ENCODE results near the gene ECI2.

ECI2 gene

GRCh38 chr6:4128748-4129147, 6.6 kb downstream of the ECI2 start:
- Histone ChIP-seq H3K27me3 (ENCODE audit: control insufficient read depth in 3 of 3, insufficient read depth in 3 of 3, low read depth in 1 of 3, low read length in 3 of 3) (no peaks in the 10 kb centered on the region), H3K9me3 (replicated peaks in 1 of 2; ENCODE audit: control insufficient read depth in 2 of 2, insufficient read depth in 1 of 2, low read depth in 1 of 2, low read length in 2 of 2) (peaks cover 0 to 7% of the 10 kb centered on the region in 2 donors), H2AFZ (ENCODE audit: low read length) (no peak overlapping the region), H2BK5ac (ENCODE audit: low read length) (no peak overlapping the region), H3K4me1 (ENCODE audit: control insufficient read depth in 2 of 2, insufficient read depth in 1 of 2, low read depth in 1 of 2, low read length in 2 of 2) (peaks cover 0 to 4% of the 10 kb centered on the region in 2 donors), H4K91ac (ENCODE audit: low read depth, low read length, poor library complexity) (no peak overlapping the region), H3K27ac (replicated peaks; ENCODE audit: low read length) (no peak overlapping the region), H3K18ac (ENCODE audit: low read length) (no peak overlapping the region), H3K9ac (ENCODE audit: low read depth, low read length, poor library complexity) (no peak overlapping the region), H3K23ac (ENCODE audit: low read depth, low read length, poor library complexity) (no peak overlapping the region), H2BK120ac (ENCODE audit: low read depth, low read length) (no peak overlapping the region), H3K4me3 (ENCODE audit: low read length in 2 of 2) (no peak overlapping the region), H3K79me1 (ENCODE audit: low read depth, low read length) (no peaks in the 10 kb centered on the region), H3K14ac (ENCODE audit: low read length) (no peak overlapping the region), H2BK15ac (ENCODE audit: low read length) (no peak overlapping the region), H4K8ac (ENCODE audit: low read depth, low read length) (no peak overlapping the region), H3K36me3 (replicated peaks in 1 of 2; ENCODE audit: control insufficient read depth in 2 of 2, insufficient read depth in 2 of 2, low read length in 2 of 2) (peaks cover 0 to 81% of the 10 kb centered on the region in 2 donors), H2BK12ac (ENCODE audit: low read length) (no peak overlapping the region), H2AK5ac (ENCODE audit: low read depth, low read length) (no peak overlapping the region), H3K4ac (ENCODE audit: low read length) (no peak overlapping the region), H3K4me2 (ENCODE audit: insufficient read depth, low read length, poor library complexity, severe bottlenecking) (no peak overlapping the region)
- no peak for DNase-seq (ENCODE audit: low spot score)
- WGBS, 2 donors (ENCODE audit: extremely low coverage in 2 of 2, insufficient read length in 2 of 2, insufficient replicate concordance in 1 of 2), result no CpG with 5 or more reads among the region's 6 CpGs

GRCh38 chr6:4128072-4128471, 7.3 kb downstream of the ECI2 start:
- Histone ChIP-seq H4K8ac (ENCODE audit: low read depth, low read length) (no peak overlapping the region), H3K4me2 (ENCODE audit: insufficient read depth, low read length, poor library complexity, severe bottlenecking) (no peak overlapping the region), H3K4me3 (ENCODE audit: low read length in 2 of 2) (no peak overlapping the region), H3K18ac (ENCODE audit: low read length) (no peak overlapping the region), H2AFZ (ENCODE audit: low read length) (no peak overlapping the region), H2BK5ac (ENCODE audit: low read length) (no peak overlapping the region), H3K4me1 (ENCODE audit: control insufficient read depth in 2 of 2, insufficient read depth in 1 of 2, low read depth in 1 of 2, low read length in 2 of 2) (no peaks in the 10 kb centered on the region), H3K23ac (ENCODE audit: low read depth, low read length, poor library complexity) (no peak overlapping the region), H3K4ac (ENCODE audit: low read length) (no peak overlapping the region), H3K9me3 (replicated peaks in 1 of 2; ENCODE audit: control insufficient read depth in 2 of 2, insufficient read depth in 1 of 2, low read depth in 1 of 2, low read length in 2 of 2) (peaks cover 0 to 7% of the 10 kb centered on the region in 2 donors), H2BK120ac (ENCODE audit: low read depth, low read length) (no peak overlapping the region), H3K27ac (replicated peaks; ENCODE audit: low read length) (no peak overlapping the region), H3K79me1 (ENCODE audit: low read depth, low read length) (no peaks in the 10 kb centered on the region), H4K91ac (ENCODE audit: low read depth, low read length, poor library complexity) (no peak overlapping the region), H2BK12ac (ENCODE audit: low read length) (no peak overlapping the region), H3K14ac (ENCODE audit: low read length) (no peak overlapping the region), H2BK15ac (ENCODE audit: low read length) (no peak overlapping the region), H2AK5ac (ENCODE audit: low read depth, low read length) (no peak overlapping the region), H3K36me3 (replicated peaks in 1 of 2; ENCODE audit: control insufficient read depth in 2 of 2, insufficient read depth in 2 of 2, low read length in 2 of 2) (peaks cover 0 to 85% of the 10 kb centered on the region in 2 donors), H3K27me3 (ENCODE audit: control insufficient read depth in 3 of 3, insufficient read depth in 3 of 3, low read depth in 1 of 3, low read length in 3 of 3) (no peaks in the 10 kb centered on the region), H3K9ac (ENCODE audit: low read depth, low read length, poor library complexity) (no peak overlapping the region)
- WGBS, 2 donors (ENCODE audit: extremely low coverage in 2 of 2, insufficient read length in 2 of 2, insufficient replicate concordance in 1 of 2), result no CpG with 5 or more reads among the region's 1 CpG
- no peak for DNase-seq (ENCODE audit: low spot score)

- Histone ChIP-seq H3K4me3 (ENCODE audit: low read length in 2 of 2) (no peak overlapping the region), H4K8ac (ENCODE audit: low read depth, low read length) (no peak overlapping the region), H3K36me3 (replicated peaks in 1 of 2; ENCODE audit: control insufficient read depth in 2 of 2, insufficient read depth in 2 of 2, low read length in 2 of 2) (peaks cover 0 to 92% of the 10 kb centered on the region in 2 donors), H3K18ac (ENCODE audit: low read length) (no peak overlapping the region), H3K9ac (ENCODE audit: low read depth, low read length, poor library complexity) (no peak overlapping the region), H3K27me3 (ENCODE audit: control insufficient read depth in 3 of 3, insufficient read depth in 3 of 3, low read depth in 1 of 3, low read length in 3 of 3) (no peaks in the 10 kb centered on the region), H3K23ac (ENCODE audit: low read depth, low read length, poor library complexity) (no peak overlapping the region), H3K14ac (ENCODE audit: low read length) (no peak overlapping the region), H2AK5ac (ENCODE audit: low read depth, low read length) (no peak overlapping the region), H3K4ac (ENCODE audit: low read length) (no peak overlapping the region), H2AFZ (ENCODE audit: low read length) (no peak overlapping the region), H2BK15ac (ENCODE audit: low read length) (no peak overlapping the region), H3K4me2 (ENCODE audit: insufficient read depth, low read length, poor library complexity, severe bottlenecking) (no peak overlapping the region), H3K79me1 (ENCODE audit: low read depth, low read length) (no peaks in the 10 kb centered on the region), H2BK120ac (ENCODE audit: low read depth, low read length) (no peak overlapping the region), H3K27ac (replicated peaks; ENCODE audit: low read length) (no peak overlapping the region), H2BK5ac (ENCODE audit: low read length) (no peak overlapping the region), H3K4me1 (ENCODE audit: control insufficient read depth in 2 of 2, insufficient read depth in 1 of 2, low read depth in 1 of 2, low read length in 2 of 2) (no peaks in the 10 kb centered on the region), H4K91ac (ENCODE audit: low read depth, low read length, poor library complexity) (no peak overlapping the region), H3K9me3 (replicated peaks in 1 of 2; ENCODE audit: control insufficient read depth in 2 of 2, insufficient read depth in 1 of 2, low read depth in 1 of 2, low read length in 2 of 2) (peaks cover 0 to under 1% of the 10 kb centered on the region in 2 donors), H2BK12ac (ENCODE audit: low read length) (no peak overlapping the region)
- DNase-seq (ENCODE audit: low spot score), result no peak
- no CpG with 5 or more reads among the region's 8 CpGs for WGBS, 2 donors (ENCODE audit: extremely low coverage in 2 of 2, insufficient read length in 2 of 2, insufficient replicate concordance in 1 of 2)
Measured at GRCh38 chr6:4125933-4126864, 9.2 kb downstream of the ECI2 start.

- no CpG with 5 or more reads among the region's 5 CpGs for WGBS, 2 donors (ENCODE audit: extremely low coverage in 2 of 2, insufficient read length in 2 of 2, insufficient replicate concordance in 1 of 2)
- peaks cover 0 to 92% of the 10 kb centered on the region in 2 donors for H3K36me3 ChIP-seq (replicated peaks in 1 of 2; ENCODE audit: control insufficient read depth in 2 of 2, insufficient read depth in 2 of 2, low read length in 2 of 2)
- no peak overlapping the region for H2BK12ac ChIP-seq (ENCODE audit: low read length)
Measured at GRCh38 chr6:4125500-4125899, 9.9 kb downstream of the ECI2 start.

More at GRCh38 chr6:4125500-4125899, 9.9 kb downstream of the ECI2 start:
- H3K4me3 ChIP-seq (ENCODE audit: low read length in 2 of 2), result no peak overlapping the region
- H3K23ac ChIP-seq (ENCODE audit: low read depth, low read length, poor library complexity), result no peak overlapping the region
- no peak overlapping the region for H3K9ac ChIP-seq (ENCODE audit: low read depth, low read length, poor library complexity)
- no peak overlapping the region for H3K14ac ChIP-seq (ENCODE audit: low read length)
- no peak overlapping the region for H3K4me2 ChIP-seq (ENCODE audit: insufficient read depth, low read length, poor library complexity, severe bottlenecking)
- peaks cover 0 to 6% of the 10 kb centered on the region in 2 donors for H3K9me3 ChIP-seq (replicated peaks in 1 of 2; ENCODE audit: control insufficient read depth in 2 of 2, insufficient read depth in 1 of 2, low read depth in 1 of 2, low read length in 2 of 2)
- no peak overlapping the region for H2BK15ac ChIP-seq (ENCODE audit: low read length)
- H2BK120ac ChIP-seq (ENCODE audit: low read depth, low read length), result no peak overlapping the region
- no peaks in the 10 kb centered on the region for H3K79me1 ChIP-seq (ENCODE audit: low read depth, low read length)
- no peaks in the 10 kb centered on the region for H3K4me1 ChIP-seq (ENCODE audit: control insufficient read depth in 2 of 2, insufficient read depth in 1 of 2, low read depth in 1 of 2, low read length in 2 of 2)
- H3K18ac ChIP-seq (ENCODE audit: low read length), result no peak overlapping the region
- H4K91ac ChIP-seq (ENCODE audit: low read depth, low read length, poor library complexity), result no peak overlapping the region
- DNase-seq (ENCODE audit: low spot score), result no peak
- H2BK5ac ChIP-seq (ENCODE audit: low read length), result no peak overlapping the region
- H3K27me3 ChIP-seq (ENCODE audit: control insufficient read depth in 3 of 3, insufficient read depth in 3 of 3, low read depth in 1 of 3, low read length in 3 of 3), result no peaks in the 10 kb centered on the region
- H2AK5ac ChIP-seq (ENCODE audit: low read depth, low read length), result no peak overlapping the region
- H4K8ac ChIP-seq (ENCODE audit: low read depth, low read length), result no peak overlapping the region
- H3K27ac ChIP-seq (replicated peaks; ENCODE audit: low read length), result no peak overlapping the region
- H3K4ac ChIP-seq (ENCODE audit: low read length), result no peak overlapping the region
- no peak overlapping the region for H2AFZ ChIP-seq (ENCODE audit: low read length)
